NCI-H1092 (cell line): Measurements from ENCODE around the gene GNB1L.
"Not testable (repeated sequence)": the region's sequence is repeated elsewhere in the genome, so short reads cannot be mapped to it uniquely, and the experiment has no call there.

Source experiments
- DNase-seq: peaks from one replicate; lab custom pipeline; 2025; lab: John Stamatoyannopoulos, UW

The GNB1L gene

GRCh38 chr22:19795617-19796008 lies 59.1 kb downstream of the GNB1L start:
- no peak for DNase-seq

- no peak for DNase-seq
Measured at GRCh38 chr22:19793661-19794310, 60.9 kb downstream of the GNB1L start.

GRCh38 chr22:19793161-19793560 lies 61.5 kb downstream of the GNB1L start:
- DNase-seq = no peak

- not testable (repeated sequence) for DNase-seq
Measured at GRCh38 chr22:19792383-19792896, 62.2 kb downstream of the GNB1L start.

- DNase-seq = no peak
Measured at GRCh38 chr22:19791894-19792293, 62.8 kb downstream of the GNB1L start.

- no peak for DNase-seq
Measured at GRCh38 chr22:19791243-19791642, 63.4 kb downstream of the GNB1L start.

- DNase-seq = no peak
Measured at GRCh38 chr22:19789828-19790227, 64.8 kb downstream of the GNB1L start.

GRCh38 chr22:19789406-19789805 lies 65.3 kb downstream of the GNB1L start:
- no peak for DNase-seq

GRCh38 chr22:19788661-19789225 lies 65.9 kb downstream of the GNB1L start:
- DNase-seq = no peak

- DNase-seq = no peak
Measured at GRCh38 chr22:19787849-19788141, 66.9 kb downstream of the GNB1L start.

- DNase-seq = no peak
Measured at GRCh38 chr22:19786959-19787848, 67.5 kb downstream of the GNB1L start.

- DNase-seq = no peak
Measured at GRCh38 chr22:19786264-19786585, 68.4 kb downstream of the GNB1L start.

- DNase-seq = no peak
Measured at GRCh38 chr22:19785461-19786263, 69.0 kb downstream of the GNB1L start.

- no peak for DNase-seq
Measured at GRCh38 chr22:19784384-19785175, 70.1 kb downstream of the GNB1L start.

GRCh38 chr22:19783586-19784383 lies 70.9 kb downstream of the GNB1L start:
- no peak for DNase-seq

GRCh38 chr22:19782533-19782932 lies 72.1 kb downstream of the GNB1L start:
- no peak for DNase-seq

GRCh38 chr22:19779685-19780268 lies 74.9 kb downstream of the GNB1L start:
- DNase-seq = no peak

GRCh38 chr22:19779011-19779421 lies 75.7 kb downstream of the GNB1L start:
- DNase-seq = no peak

- DNase-seq = not testable (repeated sequence)
Measured at GRCh38 chr22:19777192-19777591, 77.5 kb downstream of the GNB1L start.

GRCh38 chr22:19776433-19777031 lies 78.1 kb downstream of the GNB1L start:
- DNase-seq = no peak
